T-cell (primary cell): ENCODE data around the gene APELA. TPM values are rescaled to one million over a fixed set of nuclear protein-coding genes. Genes with fewer than 3 reads are reported as not detected.

Source experiments
- ATAC-seq, 4 experiments: fragments of 200-7000 bp in 3 of 4; fragments of 150-1000 bp in 1 of 4; cut with Tn5 transposase; replicated peaks in 1 of 4; 1 replicate in 3 of 4; 2 replicates in 1 of 4; pipeline ENCODE4 v1.10.0; 2021; ENCODE audit warnings: moderate library complexity in 3 of 4, mild to moderate bottlenecking in 2 of 4, moderate number of reproducible peaks in 1 of 4
- CTCF ChIA-PET, 2 donors: fragments of 300-600 bp; sonication (Branson Sonifier 250); formaldehyde crosslinking; loops; one replicate each; lab custom pipeline; 2022; ENCODE audit warnings: antibody characterized with exemption in 2 of 2; lab: Charles Lee
- POLR2A ChIA-PET, 2 donors: fragments of 300-600 bp; sonication (Branson Sonifier 250); formaldehyde crosslinking; loops; one replicate each; lab custom pipeline; 2022; ENCODE audit warnings: antibody characterized with exemption in 2 of 2; lab: Charles Lee
- DNase-seq, 35 experiments: peaks; one replicate each; pipeline versions ENCODE4 v3.0.0 to v3.0.0-alpha.2; 2013 to 2023
- H3K27ac ChIP-seq: one replicate; pipeline ENCODE4 v1.5.1; 2013; ENCODE audit warnings: low read length
- H3K27me3 ChIP-seq, 2 experiments: replicated peaks in 1 of 2; 1 replicate in 1 of 2; 2 replicates in 1 of 2; pipeline versions ENCODE4 v1.6.1 to v1.7.0; 2013; ENCODE audit warnings: low read length in 1 of 2, mixed read lengths in 1 of 2; ENCODE audit not compliant: control insufficient read depth in 2 of 2, insufficient read depth in 2 of 2; ENCODE audit errors: extremely low read depth in 1 of 2
- H3K36me3 ChIP-seq, 2 donors: 1 replicate in 1 of 2; 2 replicates in 1 of 2; pipeline versions ENCODE4 v1.6.1 to v1.7.0; 2013; ENCODE audit warnings: low read length in 1 of 2; ENCODE audit not compliant: control insufficient read depth in 2 of 2, insufficient read depth in 1 of 2; ENCODE audit errors: extremely low read depth in 1 of 2
- H3K4me1 ChIP-seq, 2 experiments: 1 replicate in 1 of 2; 2 replicates in 1 of 2; pipeline versions ENCODE4 v1.6.1 to v1.7.0; 2013; ENCODE audit warnings: low read length in 2 of 2, mixed read lengths in 1 of 2; ENCODE audit not compliant: insufficient read depth in 2 of 2, control insufficient read depth in 1 of 2; ENCODE audit errors: extremely low read depth in 1 of 2
- H3K4me3 ChIP-seq, 2 donors: 1 replicate in 1 of 2; 2 replicates in 1 of 2; pipeline versions ENCODE4 v1.5.1 to v1.7.0; 2013; ENCODE audit warnings: mild to moderate bottlenecking in 2 of 2, low read length in 1 of 2, moderate library complexity in 1 of 2; ENCODE audit not compliant: control insufficient read depth in 1 of 2; ENCODE audit errors: extremely low read depth in 1 of 2
- H3K9me3 ChIP-seq: 2 replicates; pipeline ENCODE4 v1.7.0; 2013
- H3K27ac Mint-ChIP-seq, 2 donors: one replicate each; pipeline ENCODE4 v1.8.0; 2020 to 2021; ENCODE audit warnings: mild to moderate bottlenecking in 2 of 2, mixed read lengths in 2 of 2
- H3K27me3 Mint-ChIP-seq, 2 donors: one replicate each; pipeline ENCODE4 v1.8.0; 2021 to 2022; ENCODE audit warnings: mixed read lengths in 2 of 2
- H3K36me3 Mint-ChIP-seq: one replicate; pipeline ENCODE4 v1.8.0; 2021; ENCODE audit warnings: mixed read lengths
- H3K4me1 Mint-ChIP-seq, 3 donors: one replicate each; pipeline ENCODE4 v1.8.0; 2020 to 2022; ENCODE audit warnings: mixed read lengths in 3 of 3, mild to moderate bottlenecking in 1 of 3
- H3K4me3 Mint-ChIP-seq, 3 donors: one replicate each; pipeline ENCODE4 v1.8.0; 2020 to 2022; ENCODE audit warnings: mild to moderate bottlenecking in 3 of 3, mixed read lengths in 3 of 3, moderate library complexity in 3 of 3
- H3K9me3 Mint-ChIP-seq, 3 donors: one replicate each; pipeline ENCODE4 v1.8.0; 2020 to 2022; ENCODE audit warnings: mixed read lengths in 3 of 3
- WGBS: methylation state at CpG from one replicate; pipeline ENCODE4 v1.1.5; 2013; ENCODE audit warnings: missing lambda C conversion rate; ENCODE audit not compliant: insufficient coverage; 5-methylcytosine and 5-hydroxymethylcytosine counted together
- total RNA-seq, 35 experiments: library from RNA in 6 of 35; stranded (reverse) in 6 of 35; fragments of 120-200 nt in 1 of 35; gene quantifications; one replicate each; pipeline versions ENCODE4 v1.2.1 to v1.2.4 and lab custom pipeline; 2013 to 2026

Gene APELA
- total RNA-seq, 5 donors from 2014 or later (not counting 1 experiment from before 2014, with no cell fraction given), result not detected

DNA sequence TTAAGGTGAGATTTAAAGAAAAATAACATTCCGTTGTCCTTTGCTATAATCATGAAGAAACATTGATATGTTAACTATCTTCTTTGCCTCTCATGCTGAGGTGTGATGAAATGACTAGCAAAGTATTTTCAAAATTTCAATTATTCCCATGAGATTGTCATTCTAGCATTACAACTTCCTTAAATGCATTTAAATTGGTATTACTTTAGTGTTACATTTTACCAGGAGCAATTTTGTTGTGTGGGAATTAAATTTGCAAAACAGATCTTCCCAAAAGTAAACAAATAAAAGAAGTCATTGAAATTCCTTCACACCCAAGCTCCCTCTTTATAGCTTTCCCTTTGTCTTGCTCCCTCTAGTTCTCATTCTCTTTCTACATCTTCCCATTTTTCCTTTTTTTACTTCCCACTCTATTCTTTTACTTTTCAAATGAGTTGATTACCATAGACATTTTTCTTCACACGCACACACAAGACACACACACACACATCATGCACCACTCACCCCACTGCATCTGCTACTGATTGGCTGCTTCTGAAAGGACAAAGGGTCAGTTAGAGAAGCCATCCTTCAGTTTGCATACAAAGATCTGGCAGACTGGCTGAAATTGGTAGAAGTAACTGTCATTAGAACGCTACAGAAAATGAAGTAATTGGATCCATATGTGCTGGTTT is 10.0 kb upstream of the APELA start:
- no peak overlapping the region for H3K27ac ChIP-seq
- 20% methylated on average over 1 of the region's 3 CpGs for WGBS
- H3K27me3 ChIP-seq, result no peaks in the 10 kb centered on the region
- no peak for ATAC-seq
- H3K4me1 Mint-ChIP-seq, result no peaks in the 10 kb centered on the region
- no peaks in the 10 kb centered on the region for H3K4me1 ChIP-seq
- ChIA-PET CTCF (no interaction called here), POLR2A (no interaction called here)
- no peaks in the 10 kb centered on the region for H3K36me3 Mint-ChIP-seq
- no peaks in the 10 kb centered on the region for H3K27me3 Mint-ChIP-seq
- peaks cover 0 to 3% (median 3%) of the 10 kb centered on the region in 3 donors for H3K9me3 Mint-ChIP-seq
- no peaks in the 10 kb centered on the region for H3K9me3 ChIP-seq
- H3K27ac Mint-ChIP-seq, result no peak overlapping the region
- DNase-seq, result no peak
- no peaks in the 10 kb centered on the region for H3K36me3 ChIP-seq
- no peak overlapping the region for H3K4me3 Mint-ChIP-seq
- H3K4me3 ChIP-seq, result no peak overlapping the region

DNA sequence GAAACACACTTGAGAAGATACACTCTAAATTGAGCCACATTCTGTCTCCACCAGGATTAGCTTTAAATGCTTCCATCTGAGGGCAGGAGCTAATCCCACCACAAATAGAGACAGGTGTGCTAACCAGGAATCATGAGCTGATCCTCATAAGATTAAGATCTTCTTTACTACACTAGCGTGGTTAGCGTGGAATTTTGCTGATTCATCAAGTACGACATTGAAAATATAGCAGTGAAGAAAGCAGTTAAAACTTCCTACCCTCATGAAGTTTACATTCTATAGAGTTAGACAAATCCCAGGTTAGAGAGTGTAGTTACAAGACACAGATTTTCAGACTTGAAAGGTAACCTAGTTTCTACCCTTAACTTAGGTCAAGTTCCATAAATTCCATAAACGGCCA is 5.3 kb upstream of the APELA start:
- Mint-ChIP-seq H3K27ac (no peak overlapping the region), H3K36me3 (no peaks in the 10 kb centered on the region), H3K4me1 (no peaks in the 10 kb centered on the region), H3K9me3 (peaks cover 0 to 3% (median 0%) of the 10 kb centered on the region in 3 donors), H3K4me3 (no peak overlapping the region), H3K27me3 (peaks cover 0 to 6% of the 10 kb centered on the region in 2 donors)
- Histone ChIP-seq H3K9me3 (no peaks in the 10 kb centered on the region), H3K4me1 (no peaks in the 10 kb centered on the region), H3K27me3 (no peaks in the 10 kb centered on the region), H3K36me3 (no peaks in the 10 kb centered on the region), H3K4me3 (no peak overlapping the region), H3K27ac (no peak overlapping the region)
- ATAC-seq (no peak), DNase-seq (no peak)
- ChIA-PET POLR2A (no interaction called here), CTCF (no interaction called here)
- WGBS, result 100% methylated on average over 1 of the region's 4 CpGs

DNA sequence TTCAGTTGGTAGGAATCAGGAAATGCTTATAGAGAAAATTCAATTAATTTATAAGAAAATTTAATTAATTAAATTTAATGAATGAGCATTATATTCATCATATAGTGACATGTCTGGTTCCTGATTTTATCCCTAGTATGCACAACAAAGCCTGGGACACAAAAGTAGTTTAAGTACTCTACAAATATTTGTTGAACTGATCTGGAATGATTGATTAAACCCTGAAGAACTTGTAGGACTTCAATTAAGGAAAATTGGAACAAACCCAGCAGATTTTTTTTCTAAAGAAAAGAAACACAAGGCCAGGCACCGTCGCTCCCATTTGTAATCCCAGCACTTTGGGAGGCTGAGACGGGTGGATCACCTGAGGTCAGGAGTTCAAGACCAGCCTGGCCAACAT is 4.5 kb upstream of the APELA start:
- POLR2A ChIA-PET, result no interaction called here
- peaks cover 0 to 2% (median 0%) of the 10 kb centered on the region in 3 donors for H3K4me1 Mint-ChIP-seq
- H3K27ac Mint-ChIP-seq, result no peak overlapping the region
- CTCF ChIA-PET, result no interaction called here
- Histone ChIP-seq H3K27ac (no peak overlapping the region), H3K9me3 (no peaks in the 10 kb centered on the region), H3K4me1 (no peaks in the 10 kb centered on the region), H3K4me3 (no peak overlapping the region), H3K36me3 (no peaks in the 10 kb centered on the region), H3K27me3 (no peaks in the 10 kb centered on the region)
- H3K4me3 Mint-ChIP-seq, result no peak overlapping the region
- no CpG with 5 or more reads among the region's 3 CpGs for WGBS
- H3K36me3 Mint-ChIP-seq, result no peaks in the 10 kb centered on the region
- peaks cover 5 to 11% of the 10 kb centered on the region in 2 donors for H3K27me3 Mint-ChIP-seq
- ATAC-seq (no peak), DNase-seq (no peak)
- peaks cover 0 to 3% (median 0%) of the 10 kb centered on the region in 3 donors for H3K9me3 Mint-ChIP-seq

DNA sequence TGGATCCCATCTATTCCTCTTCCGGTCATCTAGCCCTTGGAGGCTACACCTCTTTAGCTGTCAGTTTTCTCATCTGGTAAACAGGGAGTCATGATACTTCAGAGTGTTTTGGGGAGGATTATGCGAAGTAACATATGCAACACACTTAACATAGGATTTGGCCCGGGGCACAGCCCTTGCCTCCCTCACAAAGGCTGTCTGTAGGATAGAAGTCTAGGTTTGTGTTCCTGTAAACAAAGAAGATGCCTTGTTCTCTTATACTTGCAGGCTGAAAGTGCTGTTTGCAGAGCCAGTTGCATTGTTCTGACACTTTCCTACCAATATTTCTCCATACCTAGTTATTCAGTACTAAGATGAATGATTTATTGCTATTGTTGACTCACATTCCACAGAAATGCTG is 2.2 kb upstream of the APELA start:
- Mint-ChIP-seq H3K9me3 (peaks cover 0 to 3% (median 0%) of the 10 kb centered on the region in 3 donors), H3K36me3 (no peaks in the 10 kb centered on the region), H3K27ac (no peak overlapping the region), H3K27me3 (peaks cover 7 to 11% of the 10 kb centered on the region in 2 donors), H3K4me3 (no peak overlapping the region), H3K4me1 (peaks cover 0 to 2% (median 0%) of the 10 kb centered on the region in 3 donors)
- ChIA-PET POLR2A (no interaction called here), CTCF (no interaction called here)
- Histone ChIP-seq H3K4me1 (no peaks in the 10 kb centered on the region), H3K27ac (no peak overlapping the region), H3K4me3 (no peak overlapping the region), H3K36me3 (no peaks in the 10 kb centered on the region), H3K9me3 (no peaks in the 10 kb centered on the region), H3K27me3 (no peaks in the 10 kb centered on the region)
- no peak for ATAC-seq
- no CpG with 5 or more reads among the region's 3 CpGs for WGBS
- no peak for DNase-seq

DNA sequence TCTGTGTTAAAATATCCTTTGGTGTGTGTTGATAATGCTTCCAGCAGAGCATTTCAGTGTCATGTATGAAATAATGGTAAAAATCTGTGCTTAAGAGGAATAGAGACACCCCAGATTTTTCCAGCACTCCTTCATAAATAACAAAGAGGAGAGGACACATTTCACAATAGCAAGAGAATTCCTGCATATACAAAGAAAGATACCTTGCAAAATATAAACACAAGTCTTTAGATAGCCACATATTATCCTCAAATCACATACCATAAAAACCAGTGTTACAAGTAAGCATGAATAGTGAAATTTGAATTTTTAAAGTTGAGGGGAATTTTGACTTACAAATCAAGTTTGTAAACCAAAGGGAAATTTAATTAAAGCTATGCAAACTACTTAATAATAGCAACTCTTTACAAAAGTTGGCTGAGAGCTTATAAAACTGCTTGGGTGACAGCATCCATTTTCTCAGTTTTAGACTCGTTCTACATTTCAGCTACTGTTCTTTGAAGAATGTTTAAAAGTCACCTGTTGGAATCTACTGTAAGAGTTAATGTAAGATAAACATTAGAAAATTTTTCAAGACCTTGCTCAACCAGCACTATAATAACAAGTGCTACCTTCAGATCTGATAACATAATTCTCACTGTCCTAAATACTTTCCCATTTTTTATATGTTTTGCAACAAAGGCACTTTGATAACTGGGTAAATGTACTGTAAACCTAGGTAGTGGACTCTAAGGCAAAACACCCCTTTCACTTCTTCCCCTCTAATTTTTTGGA is 3.7 kb downstream of the APELA start:
- CTCF ChIA-PET, result no interaction called here
- no peaks in the 10 kb centered on the region for H3K27me3 ChIP-seq
- H3K4me3 Mint-ChIP-seq, result no peak overlapping the region
- DNase-seq (no peak), ATAC-seq (no peak)
- H3K9me3 ChIP-seq, result no peaks in the 10 kb centered on the region
- no peaks in the 10 kb centered on the region for H3K4me1 ChIP-seq
- H3K27ac ChIP-seq, result no peak overlapping the region
- H3K9me3 Mint-ChIP-seq, result peaks cover 3 to 5% (median 5%) of the 10 kb centered on the region in 3 donors
- no peak overlapping the region for H3K27ac Mint-ChIP-seq
- POLR2A ChIA-PET, result no interaction called here
- no peaks in the 10 kb centered on the region for H3K36me3 Mint-ChIP-seq
- no peak overlapping the region for H3K4me3 ChIP-seq
- no CpG with 5 or more reads among the region's 1 CpG for WGBS
- peaks cover 0 to 2% (median 0%) of the 10 kb centered on the region in 3 donors for H3K4me1 Mint-ChIP-seq
- no peaks in the 10 kb centered on the region for H3K36me3 ChIP-seq
- peaks cover 12 to 13% of the 10 kb centered on the region in 2 donors for H3K27me3 Mint-ChIP-seq

DNA sequence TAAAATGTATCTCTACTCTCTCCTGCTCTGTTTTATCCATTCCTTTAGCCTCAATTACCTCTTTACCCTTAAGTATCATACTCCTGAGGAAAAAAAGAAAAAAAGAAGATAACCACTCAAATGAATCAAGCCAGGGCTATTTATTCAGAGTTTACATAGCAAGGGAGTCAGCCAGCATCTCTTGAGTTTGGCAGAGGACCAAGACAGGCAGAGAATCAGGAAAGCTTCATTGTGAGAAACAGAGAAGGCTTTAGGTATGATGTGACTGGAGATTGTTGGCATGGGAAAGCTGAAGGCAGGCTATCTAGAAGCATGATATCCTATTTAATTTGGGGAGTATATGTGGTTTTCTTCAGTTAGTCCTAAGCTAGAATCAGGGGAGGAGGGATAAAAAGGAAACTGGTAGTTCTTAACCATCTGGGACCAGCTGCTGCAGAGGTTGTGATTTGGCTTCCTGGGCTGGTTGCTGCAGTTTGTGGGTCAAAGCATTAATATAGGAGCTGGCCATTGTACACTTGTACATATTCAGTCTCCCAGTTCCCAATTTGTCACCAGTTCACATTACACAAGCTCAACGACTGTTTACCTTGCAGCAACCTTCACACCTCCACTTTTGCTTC is 11.2 kb downstream of the APELA start:
- CTCF ChIA-PET, result no interaction called here
- no peaks in the 10 kb centered on the region for H3K4me1 Mint-ChIP-seq
- ATAC-seq (no peak), DNase-seq (no peak)
- H3K4me3 Mint-ChIP-seq, result no peak overlapping the region
- Histone ChIP-seq H3K4me3 (no peak overlapping the region), H3K27ac (no peak overlapping the region), H3K4me1 (no peaks in the 10 kb centered on the region), H3K9me3 (no peaks in the 10 kb centered on the region), H3K36me3 (no peaks in the 10 kb centered on the region), H3K27me3 (no peaks in the 10 kb centered on the region)
- POLR2A ChIA-PET, result no interaction called here
- 60% methylated on average over 1 of the region's 1 CpG for WGBS
- H3K27me3 Mint-ChIP-seq, result peaks cover 1 to 10% of the 10 kb centered on the region in 2 donors
- no peak overlapping the region for H3K27ac Mint-ChIP-seq
- H3K36me3 Mint-ChIP-seq, result no peaks in the 10 kb centered on the region
- peaks cover 0 to 1% (median 1%) of the 10 kb centered on the region in 3 donors for H3K9me3 Mint-ChIP-seq
